HepG2 (cell line): ENCODE data around the gene ZNF425. TPM values are rescaled to one million over a fixed set of nuclear protein-coding genes. Genes with fewer than 3 reads are reported as not detected.

Experiments
- AHDC1 ChIP-seq: sonication (generic); formaldehyde crosslinking; IDR thresholded peaks from 2 replicates; pipeline ENCODE4 v1.5.1; 2020; ENCODE audit warnings: mild to moderate bottlenecking, missing genetic modification reagents, borderline replicate concordance
- PPARG ChIP-seq: conservative IDR thresholded peaks from 2 replicates; pipeline ENCODE4 v1.6.1; 2016; ENCODE audit warnings: missing biosample characterization, missing genetic modification reagents
- SMC3 ChIP-seq: IDR thresholded peaks from 2 replicates; pipeline ENCODE4 v1.6.1; 2011; ENCODE audit warnings: low read length, improper control_type of control experiment
- ZBED4 ChIP-seq: sonication (generic); formaldehyde crosslinking; IDR thresholded peaks from 2 replicates; pipeline ENCODE4 v1.4.0; 2020; ENCODE audit warnings: missing genetic modification reagents, borderline replicate concordance
- ZNF318 ChIP-seq: sonication (generic); formaldehyde crosslinking; IDR thresholded peaks from 2 replicates; pipeline ENCODE4 v1.4.0; 2020; ENCODE audit warnings: mild to moderate bottlenecking, missing genetic modification reagents
- ZNF383 ChIP-seq: sonication (generic); formaldehyde crosslinking; IDR thresholded peaks from 2 replicates; pipeline ENCODE4 v1.4.0; 2020; ENCODE audit warnings: missing genetic modification reagents, mild to moderate bottlenecking, borderline replicate concordance
- ZNF512 ChIP-seq: sonication (generic); formaldehyde crosslinking; IDR thresholded peaks from 2 replicates; pipeline ENCODE4 v1.4.0; 2020; ENCODE audit warnings: mild to moderate bottlenecking, missing genetic modification reagents
- polyA plus RNA-seq, 8 experiments: library from polyadenylated mRNA; depleted of rRNA in 3 of 8; stranded (reverse) in 7 of 8; unstranded in 1 of 8; fragments of >200 nt; fragmentation: Illumina TruSeq in 4 of 8; extraction: Trizol in 4 of 8; gene quantifications; 2 replicates each; pipeline versions ENCODE4 v1.2.1 to v1.2.3, GENCODE V29; 2011 to 2016; ENCODE audit warnings: low read depth in 4 of 8, missing spikeins in 1 of 8, mixed read lengths in 1 of 8; ENCODE audit not compliant: insufficient read depth in 1 of 8
- total RNA-seq, 5 experiments: library from RNA; depleted of rRNA; stranded (reverse); fragments of >200 nt; fragmentation: Illumina TruSeq; extraction: Trizol; gene quantifications; 2 replicates each; pipeline ENCODE4 v1.2.3, GENCODE V29; 2016; ENCODE audit warnings: low read depth in 1 of 5

The ZNF425 gene
- total and polyA plus RNA-seq, 2 of the 13 experiments (the other 11 are each of a cell fraction or from before 2014, with no cell fraction given), result 0.51 to 1.1 TPM

GRCh38 chr7:149147752-149148653 lies 21.9 kb upstream of the ZNF425 start (continued):
- TF ChIP-seq AHDC1 (0 out of 2 replicates have a peak, but pooled peaks have one; percentile 22), SMC3 (no peak), ZBED4 (CRISPR knock-in tag) (no peak; the same call in 1 of the 2 replicates), PPARG (CRISPR knock-in tag) (no peak), ZNF383 (no peak), ZNF318 (CRISPR knock-in tag) (no peak), ZNF512 (CRISPR knock-in tag) (no peak)
